ENCODE measurements around the gene ANO8. TPM values are rescaled to one million over a fixed set of nuclear protein-coding genes. Genes with fewer than 3 reads are reported as not detected.

The ANO8 gene
- total RNA-seq, 1 donor from 2014 or later = 6.7 TPM

GRCh38 chr19:17347877-17348276, 13.2 kb upstream of the ANO8 start:
- DNase-seq = no peak

- DNase-seq = peak; percentile 39
These were observed 12.7 kb upstream of the ANO8 start for GRCh38 chr19:17347361-17347760.

GRCh38 chr19:17346109-17346671, 11.5 kb upstream of the ANO8 start:
- DNase-seq = peak; percentile 24

- no peak for DNase-seq
These were observed 7.2 kb upstream of the ANO8 start for GRCh38 chr19:17341845-17342244.

- no peak for DNase-seq
These were observed 6.7 kb upstream of the ANO8 start for GRCh38 chr19:17341386-17341785.

- no peak for DNase-seq
These were observed 6.3 kb upstream of the ANO8 start for GRCh38 chr19:17340871-17341357.

- DNase-seq = no peak
These were observed 5.7 kb upstream of the ANO8 start for GRCh38 chr19:17340302-17340870.

- DNase-seq = no peak
These were observed 4.6 kb upstream of the ANO8 start for GRCh38 chr19:17339088-17339741.

GRCh38 chr19:17338433-17339078, 3.9 kb upstream of the ANO8 start:
- DNase-seq = no peak

GRCh38 chr19:17337675-17338432, 3.2 kb upstream of the ANO8 start:
- DNase-seq = no peak

GRCh38 chr19:17336872-17337674, 2.4 kb upstream of the ANO8 start, which contains the start of gene GTPBP3:
Gene GTPBP3, plus strand, starts transcription at chr19:17337553. Its CDS starts 59 bp downstream, at chr19:17337612.
- peak; percentile 98 for DNase-seq

GRCh38 chr19:17335575-17335974, 920 bp upstream of the ANO8 start:
- DNase-seq = no peak

- no peak for DNase-seq
These were observed 843 bp downstream of the ANO8 start for GRCh38 chr19:17333611-17334413.

GRCh38 chr19:17332677-17333581, 1.7 kb downstream of the ANO8 start:
- DNase-seq = no peak

GRCh38 chr19:17332360-17332676, 2.3 kb downstream of the ANO8 start:
- no peak for DNase-seq

GRCh38 chr19:17331045-17331558, 3.6 kb downstream of the ANO8 start:
- DNase-seq = no peak

- DNase-seq = no peak
These were observed 4.2 kb downstream of the ANO8 start for GRCh38 chr19:17330262-17331044.

Data from skin of body (tissue), 2 donors.